Peyer's patch (tissue), 4 donors: ENCODE data around the gene GPR137B. TPM values are rescaled to one million over a fixed set of nuclear protein-coding genes. Genes with fewer than 3 reads are reported as not detected.
A peak's percentile ranks its signal among the peaks of the same experiment; 100 is the strongest.

Source experiments
- DNase-seq, 3 donors: peaks; one replicate each; pipeline ENCODE4 v3.0.0-alpha.2; 2017 to 2019
- H3K27ac ChIP-seq, 4 donors: fragments of 200-600 bp; sonication (generic); one replicate each; pipeline ENCODE4 v1.5.1; 2016 to 2019
- H3K27me3 ChIP-seq, 2 donors: fragments of 200-600 bp; sonication (generic); one replicate each; pipeline ENCODE4 v1.5.1; 2019
- H3K36me3 ChIP-seq, 3 donors: fragments of 200-600 bp; sonication (generic); one replicate each; pipeline ENCODE4 v1.5.1; 2016 to 2019
- H3K4me1 ChIP-seq, 4 donors: fragments of 200-600 bp; sonication (generic); one replicate each; pipeline ENCODE4 v1.5.1; 2016 to 2019
- H3K4me3 ChIP-seq, 4 donors: fragments of 200-600 bp; sonication (generic); 1 replicate in 3 of 4; 2 replicates in 1 of 4; pipeline ENCODE4 v1.5.1; 2016 to 2019; ENCODE audit warnings: mild to moderate bottlenecking in 1 of 4
- H3K9me3 ChIP-seq, 4 donors: fragments of 200-600 bp; sonication (generic); one replicate each; pipeline ENCODE4 v1.5.1; 2016 to 2019; ENCODE audit warnings: mild to moderate bottlenecking in 1 of 4
- CTCF ChIP-seq, 6 experiments: fragments of 450-650 bp in 4 of 6; fragments of 200-600 bp in 2 of 6; sonication (generic) in 1 of 6; IDR thresholded peaks; one replicate each; pipeline ENCODE4 v1.5.1; 2017 to 2019; ENCODE audit warnings: antibody characterized with exemption in 6 of 6, mild to moderate bottlenecking in 3 of 6, moderate library complexity in 1 of 6
- POLR2A ChIP-seq, 2 donors: fragments of 450-650 bp; IDR thresholded peaks; one replicate each; pipeline ENCODE4 v1.5.1; 2017; ENCODE audit warnings: antibody characterized with exemption in 2 of 2, mild to moderate bottlenecking in 2 of 2, moderate library complexity in 2 of 2
- total RNA-seq, 4 donors: library from RNA; depleted of rRNA; stranded (reverse); fragments of >200 nt; gene quantifications; one replicate each; pipeline ENCODE4 v1.1.0, GENCODE V29; 2016

Gene GPR137B
- total RNA-seq, 4 donors from 2014 or later = 13.4 to 37.1 (median 23.0) TPM

- H3K4me3 ChIP-seq = no peak overlapping the region
- no peak for TF ChIP-seq POLR2A (IDR thresholded peaks at IDR 0.05)
- TF ChIP-seq CTCF (IDR thresholded peaks at IDR 0.05) = no peak
- no peaks in the 10 kb centered on the region for H3K27me3 ChIP-seq
- DNase-seq = no peak
- H3K27ac ChIP-seq = no peak overlapping the region
- H3K4me1 ChIP-seq = peaks cover 0 to 7% (median 0%) of the 10 kb centered on the region in 4 donors
- peaks cover 0 to 2% (median 0%) of the 10 kb centered on the region in 4 donors for H3K9me3 ChIP-seq
- H3K36me3 ChIP-seq = no peaks in the 10 kb centered on the region
Measured at GRCh38 chr1:236167578-236167977, 25.2 kb downstream of the GPR137B start.

GRCh38 chr1:236168716-236169429 lies 26.5 kb downstream of the GPR137B start:
- Histone ChIP-seq H3K27me3 (no peaks in the 10 kb centered on the region), H3K36me3 (no peaks in the 10 kb centered on the region), H3K4me3 (no peak overlapping the region), H3K27ac (no peak overlapping the region), H3K9me3 (no peaks in the 10 kb centered on the region), H3K4me1 (peaks cover 0 to 2% (median 0%) of the 10 kb centered on the region in 4 donors)
- TF ChIP-seq POLR2A (IDR thresholded peaks at IDR 0.05) (no peak), CTCF (IDR thresholded peaks at IDR 0.05) (peak in 3 of 6 experiments; percentile 45 to 52 (median 47))
- DNase-seq = peak in 2 of 3 donors; percentile 66 to 69

- Histone ChIP-seq H3K9me3 (no peaks in the 10 kb centered on the region), H3K27ac (no peak overlapping the region), H3K36me3 (no peaks in the 10 kb centered on the region), H3K4me1 (no peaks in the 10 kb centered on the region), H3K27me3 (no peaks in the 10 kb centered on the region), H3K4me3 (no peak overlapping the region)
- DNase-seq = no peak
- TF ChIP-seq POLR2A (IDR thresholded peaks at IDR 0.05) = no peak
Measured at GRCh38 chr1:236172041-236172579, 29.8 kb downstream of the GPR137B start.

- TF ChIP-seq CTCF (IDR thresholded peaks at IDR 0.05) (no peak), POLR2A (IDR thresholded peaks at IDR 0.05) (no peak)
- Histone ChIP-seq H3K4me3 (no peak overlapping the region), H3K4me1 (no peaks in the 10 kb centered on the region), H3K27me3 (no peaks in the 10 kb centered on the region), H3K27ac (no peak overlapping the region), H3K36me3 (no peaks in the 10 kb centered on the region), H3K9me3 (no peaks in the 10 kb centered on the region)
- DNase-seq = no peak
Measured at GRCh38 chr1:236173174-236173767, 30.9 kb downstream of the GPR137B start.

- Histone ChIP-seq H3K27me3 (no peaks in the 10 kb centered on the region), H3K36me3 (peaks cover 0 to 13% (median 0%) of the 10 kb centered on the region in 3 donors), H3K27ac (no peak overlapping the region), H3K4me3 (no peak overlapping the region), H3K9me3 (no peaks in the 10 kb centered on the region), H3K4me1 (no peaks in the 10 kb centered on the region)
- TF ChIP-seq CTCF (IDR thresholded peaks at IDR 0.05) (no peak), POLR2A (IDR thresholded peaks at IDR 0.05) (no peak)
- no peak for DNase-seq
Measured at GRCh38 chr1:236175642-236176336, 33.5 kb downstream of the GPR137B start.
